B cell (primary cell): ENCODE measurements around the gene TOP2A. TPM values are rescaled to one million over a fixed set of nuclear protein-coding genes. Genes with fewer than 3 reads are reported as not detected.

Experiments
- ATAC-seq: fragments of 200-7000 bp; cut with Tn5 transposase; one replicate; pipeline ENCODE4 v1.10.0; 2021; ENCODE audit warnings: low read depth, mild to moderate bottlenecking, moderate number of reproducible peaks, moderate library complexity
- CTCF ChIA-PET: fragments of 350-600 bp; sonication (Branson Sonifier 250); formaldehyde crosslinking; loops from one replicate; lab custom pipeline; 2021; ENCODE audit warnings: antibody characterized with exemption, inconsistent platforms; lab: Charles Lee
- POLR2A ChIA-PET: fragments of 350-600 bp; sonication (Branson Sonifier 250); formaldehyde crosslinking; loops from one replicate; lab custom pipeline; 2021; ENCODE audit warnings: antibody characterized with exemption; lab: Charles Lee
- DNase-seq: peaks from one replicate; pipeline ENCODE4 v3.0.0; 2013
- H2AFZ ChIP-seq: 2 replicates; pipeline ENCODE4 v1.6.1; 2012; ENCODE audit warnings: mild to moderate bottlenecking, low read depth, low read length; ENCODE audit not compliant: insufficient read depth, poor library complexity, severe bottlenecking
- H3K27ac ChIP-seq, 2 donors: 1 replicate in 1 of 2; 2 replicates in 1 of 2; pipeline ENCODE4 v1.5.1; 2012 to 2013; ENCODE audit warnings: low read length in 2 of 2, mild to moderate bottlenecking in 2 of 2, moderate library complexity in 1 of 2
- H3K27me3 ChIP-seq, 4 experiments: fragments of 200-600 bp in 1 of 4; sonication (generic) in 1 of 4; replicated peaks in 1 of 4; 1 replicate in 2 of 4; 2 replicates in 2 of 4; pipeline versions ENCODE4 v1.6.1 to v1.7.0; 2013 to 2016; ENCODE audit warnings: low read length in 3 of 4, mild to moderate bottlenecking in 2 of 4, mixed read lengths in 1 of 4, moderate library complexity in 1 of 4; ENCODE audit not compliant: insufficient read depth in 4 of 4, control insufficient read depth in 3 of 4; ENCODE audit errors: control extremely low read depth in 1 of 4
- H3K36me3 ChIP-seq, 2 experiments: replicated peaks in 1 of 2; 1 replicate in 1 of 2; 2 replicates in 1 of 2; pipeline versions ENCODE4 v1.6.1 to v1.7.1; 2013; ENCODE audit warnings: low read length in 1 of 2; ENCODE audit not compliant: insufficient read depth in 2 of 2, control insufficient read depth in 1 of 2; ENCODE audit errors: control extremely low read depth in 1 of 2, extremely low read depth in 1 of 2
- H3K4me1 ChIP-seq, 2 donors: fragments of 200-600 bp in 1 of 2; sonication (generic) in 1 of 2; 1 replicate in 1 of 2; 2 replicates in 1 of 2; pipeline versions ENCODE4 v1.5.1 to v1.6.1; 2013 to 2017; ENCODE audit warnings: low read length in 2 of 2; ENCODE audit not compliant: control insufficient read depth in 2 of 2, insufficient read depth in 2 of 2
- H3K4me2 ChIP-seq: replicated peaks from 2 replicates; pipeline ENCODE3; 2012; ENCODE audit warnings: mild to moderate bottlenecking, low read depth, low read length; ENCODE audit not compliant: poor library complexity, severe bottlenecking
- H3K4me3 ChIP-seq, 5 experiments: fragments of 200-600 bp in 1 of 5; sonication (generic) in 1 of 5; 1 replicate in 3 of 5; 2 replicates in 2 of 5; pipeline versions ENCODE4 v1.5.1 to v1.7.0; 2011 to 2016; ENCODE audit warnings: low read length in 4 of 5, mild to moderate bottlenecking in 4 of 5, low read depth in 2 of 5, control low read depth in 1 of 5, moderate library complexity in 1 of 5; ENCODE audit not compliant: insufficient read depth in 1 of 5; ENCODE audit errors: control extremely low read depth in 1 of 5, extremely low read depth in 1 of 5
- H3K79me2 ChIP-seq: fragments of 200-600 bp; sonication (generic); one replicate; pipeline ENCODE4 v1.6.0; 2016; ENCODE audit warnings: low read length; ENCODE audit not compliant: control insufficient read depth, insufficient read depth
- H3K9ac ChIP-seq: fragments of 200-600 bp; sonication (generic); 2 replicates; pipeline ENCODE4 v1.6.1; 2017; ENCODE audit warnings: mild to moderate bottlenecking, low read length, moderate library complexity
- H3K9me3 ChIP-seq, 3 donors: one replicate each; pipeline versions ENCODE4 v1.6.1 to v1.7.1; 2013; ENCODE audit warnings: low read length in 2 of 3; ENCODE audit not compliant: control insufficient read depth in 2 of 3, insufficient read depth in 1 of 3; ENCODE audit errors: control extremely low read depth in 1 of 3
- H4K20me1 ChIP-seq: 2 replicates; pipeline ENCODE4 v1.6.0; 2012; ENCODE audit warnings: mild to moderate bottlenecking, low read length; ENCODE audit not compliant: insufficient read depth, control insufficient read depth, poor library complexity, severe bottlenecking
- H3K27ac Mint-ChIP-seq: one replicate; pipeline ENCODE4 v1.8.0; 2021; ENCODE audit warnings: mixed read lengths
- H3K27me3 Mint-ChIP-seq: one replicate; pipeline ENCODE4 v1.8.0; 2021; ENCODE audit warnings: mixed read lengths
- H3K4me1 Mint-ChIP-seq: one replicate; pipeline ENCODE4 v1.8.0; 2021; ENCODE audit warnings: mixed read lengths
- H3K4me3 Mint-ChIP-seq: one replicate; pipeline ENCODE4 v1.8.0; 2021; ENCODE audit warnings: mixed read lengths
- H3K9me3 Mint-ChIP-seq: one replicate; pipeline ENCODE4 v1.8.0; 2022; ENCODE audit warnings: mixed read lengths; ENCODE audit not compliant: insufficient read depth
- EZH2 ChIP-seq: IDR thresholded peaks from 2 replicates; pipeline ENCODE4 v1.6.1; 2012; ENCODE audit warnings: borderline replicate concordance, low read depth, mild to moderate bottlenecking, moderate library complexity, low read length; ENCODE audit not compliant: insufficient read depth, poor library complexity, severe bottlenecking
- WGBS: methylation state at CpG from one replicate; pipeline ENCODE4 v1.1.5; 2013; ENCODE audit warnings: missing lambda C conversion rate; ENCODE audit not compliant: insufficient coverage; 5-methylcytosine and 5-hydroxymethylcytosine counted together
- intact Hi-C: fragments of 100-400 bp; cut with micrococcal nuclease; formaldehyde crosslinking; loops from one replicate; pipeline ENCODE4 v1.10.0; 2022
- polyA plus RNA-seq: library from polyadenylated mRNA; depleted of rRNA; stranded (reverse); fragments of >200 nt; gene quantifications from 2 replicates; pipeline ENCODE4 v1.2.3, GENCODE V29; 2012
- total RNA-seq, 2 donors: library from RNA; stranded (reverse); fragments of 120-200 nt in 1 of 2; gene quantifications; 1 replicate in 1 of 2; 2 replicates in 1 of 2; pipeline versions ENCODE4 v1.2.3 to v1.2.4, GENCODE V29; 2013 to 2022
- TF ChIP-seq, protein P1 (sequence below): fragments of 200-600 bp; IDR thresholded peaks from one replicate; pipeline ENCODE4 v1.8.0; 2022; ENCODE audit warnings: antibody characterized with exemption, mild to moderate bottlenecking

Gene TOP2A
- total and polyA plus RNA-seq, 2 donors (not counting 1 experiment from before 2014, with no cell fraction given): 0.36 to 3.1 TPM

DNA sequence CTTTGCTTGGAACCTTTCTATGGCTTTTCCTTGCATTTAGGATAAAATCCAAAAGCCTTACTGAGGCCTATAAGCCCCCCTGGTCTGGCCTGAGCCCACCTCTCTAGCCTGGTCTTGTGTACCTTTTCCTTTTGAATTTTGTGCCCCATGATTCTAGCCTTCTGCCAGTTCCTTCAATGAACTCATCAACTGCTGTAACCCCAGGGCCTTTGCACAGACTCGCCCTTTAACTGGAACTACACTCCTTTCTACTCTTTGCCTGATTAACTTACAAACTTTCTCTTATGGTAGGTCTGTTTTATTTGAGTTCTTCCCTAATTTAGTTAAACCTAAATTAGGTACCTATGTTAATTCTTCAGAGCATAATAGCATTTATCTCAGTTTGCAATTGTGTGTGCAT lies 77.4 kb downstream of the TOP2A start:
- no CpG with 5 or more reads among the region's 1 CpG for WGBS
- H3K36me3 ChIP-seq: peaks cover 3 to 9% of the 10 kb centered on the region in 2 experiments
- H3K27ac Mint-ChIP-seq: peak overlapping the region; percentile 32
- TF ChIP-seq EZH2: no peak
- TF ChIP-seq, protein P1, sequence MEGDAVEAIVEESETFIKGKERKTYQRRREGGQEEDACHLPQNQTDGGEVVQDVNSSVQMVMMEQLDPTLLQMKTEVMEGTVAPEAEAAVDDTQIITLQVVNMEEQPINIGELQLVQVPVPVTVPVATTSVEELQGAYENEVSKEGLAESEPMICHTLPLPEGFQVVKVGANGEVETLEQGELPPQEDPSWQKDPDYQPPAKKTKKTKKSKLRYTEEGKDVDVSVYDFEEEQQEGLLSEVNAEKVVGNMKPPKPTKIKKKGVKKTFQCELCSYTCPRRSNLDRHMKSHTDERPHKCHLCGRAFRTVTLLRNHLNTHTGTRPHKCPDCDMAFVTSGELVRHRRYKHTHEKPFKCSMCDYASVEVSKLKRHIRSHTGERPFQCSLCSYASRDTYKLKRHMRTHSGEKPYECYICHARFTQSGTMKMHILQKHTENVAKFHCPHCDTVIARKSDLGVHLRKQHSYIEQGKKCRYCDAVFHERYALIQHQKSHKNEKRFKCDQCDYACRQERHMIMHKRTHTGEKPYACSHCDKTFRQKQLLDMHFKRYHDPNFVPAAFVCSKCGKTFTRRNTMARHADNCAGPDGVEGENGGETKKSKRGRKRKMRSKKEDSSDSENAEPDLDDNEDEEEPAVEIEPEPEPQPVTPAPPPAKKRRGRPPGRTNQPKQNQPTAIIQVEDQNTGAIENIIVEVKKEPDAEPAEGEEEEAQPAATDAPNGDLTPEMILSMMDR: no peak
- H3K4me3 ChIP-seq: peak overlapping the region in 2 of 5 experiments; percentile 36 to 84
- intact Hi-C loops: no loop called here
- H3K27me3 Mint-ChIP-seq: no peaks in the 10 kb centered on the region
- H3K4me3 Mint-ChIP-seq: peak overlapping the region; percentile 91
- H3K9ac ChIP-seq: peak overlapping the region; percentile 91
- peaks cover 65% of the 10 kb centered on the region for H3K4me1 Mint-ChIP-seq
- CTCF ChIA-PET: interaction anchor here (0.7 to 8.3 kb wide), 8 partner anchors 9 to 90 kb away, joined by 3 to 119 read pairs (median 8); no protein-coding TSS in a partner anchor
- H2AFZ ChIP-seq: no peak overlapping the region
- H3K4me1 ChIP-seq: peaks cover 62 to 84% of the 10 kb centered on the region in 2 donors
- ATAC-seq (no peak), DNase-seq (no peak)
- POLR2A ChIA-PET: interaction anchor here (0.6 to 8.4 kb wide), 2 partner anchors 16 to 78 kb away, joined by 6 to 96 read pairs; no protein-coding TSS in a partner anchor
- H4K20me1 ChIP-seq: peaks cover 17% of the 10 kb centered on the region
- peak overlapping the region; percentile 67 to 88 for H3K27ac ChIP-seq
- no peaks in the 10 kb centered on the region for H3K27me3 ChIP-seq
- peak overlapping the region; percentile 100 for H3K4me2 ChIP-seq
- peaks cover 97% of the 10 kb centered on the region for H3K79me2 ChIP-seq
- no peaks in the 10 kb centered on the region for H3K9me3 Mint-ChIP-seq
- H3K9me3 ChIP-seq: no peaks in the 10 kb centered on the region

DNA sequence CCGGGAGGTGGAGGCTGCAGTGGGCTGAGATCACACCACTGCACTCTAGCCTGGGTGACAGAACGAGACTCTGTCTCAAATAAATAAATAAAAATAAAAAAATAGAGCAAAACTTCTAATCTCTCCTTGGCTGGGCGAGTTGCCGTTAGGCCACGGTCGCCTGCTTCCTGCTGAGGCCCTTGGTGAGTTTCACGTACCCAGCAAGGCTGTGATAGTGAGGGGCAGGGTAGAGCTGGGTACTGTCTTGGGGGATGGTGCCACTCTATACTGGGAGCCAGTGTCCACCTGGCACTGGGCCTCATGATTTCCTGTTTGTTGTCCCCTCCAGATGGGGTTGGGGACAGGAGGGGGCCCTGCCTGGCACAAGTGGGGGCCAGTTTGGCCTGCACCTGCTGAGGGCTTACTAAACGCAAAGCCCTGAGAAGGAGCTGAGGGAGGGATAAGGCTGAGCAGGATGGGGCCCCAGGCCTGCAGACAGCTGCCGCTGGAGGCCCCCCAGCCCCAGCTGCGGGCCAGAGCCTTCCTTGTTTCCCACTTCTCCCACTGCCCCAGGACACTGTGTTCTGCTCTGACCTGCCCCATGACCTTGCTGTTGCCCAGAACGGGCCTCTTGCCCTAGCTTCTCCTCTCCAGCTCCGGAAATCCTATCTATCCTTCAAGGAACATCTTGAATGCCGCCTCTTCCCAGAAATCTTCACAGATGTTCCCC lies 78.6 kb downstream of the TOP2A start:
- Histone ChIP-seq H3K9me3 (no peaks in the 10 kb centered on the region), H3K79me2 (peaks cover 98% of the 10 kb centered on the region), H3K4me3 (no peak overlapping the region), H2AFZ (no peak overlapping the region), H3K9ac (no peak overlapping the region), H3K4me2 (peak overlapping the region; percentile 34), H4K20me1 (peaks cover 19% of the 10 kb centered on the region), H3K27me3 (no peaks in the 10 kb centered on the region), H3K36me3 (peaks cover 3 to 9% of the 10 kb centered on the region in 2 experiments), H3K4me1 (peaks cover 61 to 84% of the 10 kb centered on the region in 2 donors), H3K27ac (peak overlapping the region in 1 of 2 donors; percentile 41)
- 30% methylated on average over 10 of the region's 13 CpGs for WGBS
- no peak for ATAC-seq
- intact Hi-C loops: no loop called here
- no peak for DNase-seq
- TF ChIP-seq, protein P1: no peak
- TF ChIP-seq EZH2: no peak
- Mint-ChIP-seq H3K4me1 (peaks cover 65% of the 10 kb centered on the region), H3K9me3 (no peaks in the 10 kb centered on the region), H3K27ac (peak overlapping the region; percentile 59), H3K4me3 (peak overlapping the region; percentile 34), H3K27me3 (no peaks in the 10 kb centered on the region)
- ChIA-PET POLR2A (interaction anchor here (0.7 to 8.4 kb wide), 2 partner anchors 14 to 213 kb away, joined by 7 to 96 read pairs; no protein-coding TSS in a partner anchor), CTCF (interaction anchor here (0.6 to 8.3 kb wide), 7 partner anchors 13 to 91 kb away, joined by 3 to 119 read pairs (median 5); partner anchors contain the start of gene RARA)
